HUES48 (cell line): ENCODE measurements around the gene DCTPP1.
"Not testable (repeated sequence)": the region's sequence is repeated elsewhere in the genome, so short reads cannot be mapped to it uniquely, and the experiment has no call there.

Source experiments
- H3K27ac ChIP-seq: one replicate; pipeline ENCODE4 v1.7.0; 2013; ENCODE audit warnings: low read depth, low read length, inconsistent platforms
- H3K27me3 ChIP-seq: 2 replicates; pipeline ENCODE4 v1.6.1; 2013; ENCODE audit warnings: mild to moderate bottlenecking, low read length; ENCODE audit not compliant: control insufficient read depth, insufficient read depth
- H3K36me3 ChIP-seq: 2 replicates; pipeline ENCODE4 v1.6.1; 2013; ENCODE audit warnings: low read length; ENCODE audit not compliant: control insufficient read depth, insufficient read depth
- H3K4me1 ChIP-seq: 2 replicates; pipeline ENCODE4 v1.6.1; 2013; ENCODE audit warnings: mild to moderate bottlenecking, low read length; ENCODE audit not compliant: control insufficient read depth, insufficient read depth
- H3K4me3 ChIP-seq: 2 replicates; pipeline ENCODE4 v1.5.1; 2013; ENCODE audit warnings: mild to moderate bottlenecking, low read depth, low read length
- H3K9ac ChIP-seq: 2 replicates; pipeline ENCODE4 v1.6.1; 2013; ENCODE audit warnings: mild to moderate bottlenecking, low read depth, low read length, moderate library complexity
- H3K9me3 ChIP-seq: 2 replicates; pipeline ENCODE4 v1.6.1; 2013; ENCODE audit warnings: low read length; ENCODE audit not compliant: control insufficient read depth, insufficient read depth

Gene DCTPP1

DNA sequence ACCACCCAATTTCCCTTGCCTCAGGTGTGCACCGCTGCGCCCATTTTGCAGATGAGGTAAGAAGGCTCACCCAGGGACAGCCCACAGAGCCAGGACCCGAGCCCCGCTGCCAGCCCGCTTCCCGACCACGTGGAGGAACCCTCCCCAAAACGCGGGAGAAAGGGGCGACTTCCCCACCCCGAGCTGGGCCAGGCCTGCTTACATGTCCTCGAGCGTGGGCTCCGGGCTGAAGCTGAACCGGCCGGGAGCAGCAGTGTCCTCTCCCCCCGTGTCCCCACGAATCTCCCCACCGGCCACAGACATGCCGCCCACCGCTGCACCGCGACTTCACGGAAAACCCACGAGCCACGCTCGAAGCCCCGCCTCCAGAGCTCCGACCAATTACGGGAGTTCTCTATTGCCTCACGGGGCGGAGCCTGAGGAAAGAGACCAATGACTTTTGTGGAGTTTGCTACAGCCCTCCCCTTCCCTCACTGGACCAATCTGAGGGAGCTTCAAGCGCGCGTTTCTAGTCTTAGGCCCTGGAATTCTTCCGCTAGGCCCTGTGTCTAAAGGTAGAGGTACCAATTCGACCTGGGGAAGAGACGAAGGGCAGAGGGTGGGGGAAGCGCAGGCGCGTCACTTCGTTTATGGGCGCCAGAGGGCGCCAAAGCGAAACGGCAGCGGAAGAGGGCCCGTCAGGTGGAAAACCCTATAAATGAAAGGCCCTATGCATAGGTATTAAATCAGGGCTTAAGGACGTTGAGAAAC lies at the start of gene DCTPP1:
Gene DCTPP1 (minus strand): TSS at position 353 of the 750 bp plus-strand sequence. CDS start 50 bp downstream, at position 303.
- peaks cover 5% of the 10 kb centered on the region; the same call in 1 of the 2 replicates for H3K4me1 ChIP-seq
- peak within 1 kb of the TSS; percentile 77 for H3K4me3 ChIP-seq
- peak within 1 kb of the TSS; percentile 39 for H3K9ac ChIP-seq
- peak within 1 kb of the TSS; percentile 16 for H3K27ac ChIP-seq
- no peaks in the 10 kb centered on the region for H3K27me3 ChIP-seq
- no peaks in the 10 kb centered on the region for H3K9me3 ChIP-seq
- H3K36me3 ChIP-seq: peaks cover 18% of the 10 kb centered on the region

DNA sequence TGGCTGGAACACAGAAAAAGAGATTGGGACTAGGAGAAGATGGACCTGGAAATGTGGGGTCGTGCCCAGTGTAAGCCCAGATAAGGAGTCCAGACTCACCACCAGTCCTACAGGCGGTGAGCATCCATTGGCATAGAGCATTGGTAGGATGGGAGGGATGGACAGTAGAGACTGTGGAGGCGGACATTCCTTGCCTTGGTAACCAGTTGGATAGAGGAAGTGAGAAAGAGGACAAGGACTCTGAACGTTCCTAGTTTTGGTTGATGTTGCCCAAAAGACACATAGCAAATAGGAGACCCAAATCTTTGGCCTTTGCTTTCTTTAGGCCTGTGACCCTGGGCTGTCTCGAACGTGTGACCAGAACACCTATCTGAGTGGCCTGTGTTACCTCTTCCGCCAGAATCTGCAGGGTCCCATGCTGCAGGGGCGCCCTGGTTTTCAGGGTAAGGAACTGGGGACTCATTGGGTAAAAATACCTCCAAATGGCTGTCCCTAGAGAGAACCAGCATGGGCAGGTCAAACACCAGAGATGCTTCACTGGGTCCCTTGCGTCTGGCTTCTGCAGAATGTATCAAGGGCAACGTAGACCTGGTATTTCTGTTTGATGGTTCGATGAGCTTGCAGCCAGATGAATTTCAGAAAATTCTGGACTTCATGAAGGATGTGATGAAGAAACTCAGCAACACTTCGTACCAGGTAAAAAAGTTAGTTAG lies 49.1 kb upstream of the DCTPP1 start:
- H3K27me3 ChIP-seq: no peaks in the 10 kb centered on the region
- no peak overlapping the region for H3K27ac ChIP-seq
- H3K36me3 ChIP-seq: no peaks in the 10 kb centered on the region

DNA sequence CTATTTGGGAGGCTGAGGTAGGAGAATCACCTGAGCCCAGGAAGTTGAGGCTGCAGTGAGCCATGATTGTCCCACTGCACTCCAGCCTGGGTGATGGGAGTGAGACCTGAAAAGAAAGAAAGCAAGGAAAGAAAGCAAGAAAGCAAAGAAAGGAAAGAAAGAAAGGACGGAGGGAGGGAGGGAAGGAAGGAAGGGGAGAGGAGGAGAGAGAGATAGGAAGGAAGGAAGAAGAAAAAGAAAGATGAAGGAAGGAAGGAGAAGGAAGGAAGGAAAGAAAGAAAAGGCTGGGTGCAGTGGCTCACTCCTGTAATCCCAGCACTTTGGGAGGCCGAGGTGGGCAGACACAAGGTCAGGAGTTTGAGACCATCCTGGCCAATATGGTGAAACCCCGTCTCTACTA lies 47.9 kb upstream of the DCTPP1 start:
- H3K4me3 ChIP-seq, H3K27ac ChIP-seq, H3K27me3 ChIP-seq, H3K9ac ChIP-seq, H3K36me3 ChIP-seq, H3K9me3 ChIP-seq, H3K4me1 ChIP-seq: not testable (repeated sequence)

More for the DNA sequence above, 49.1 kb upstream of the DCTPP1 start:
- Histone ChIP-seq H3K4me3 (no peak overlapping the region), H3K9me3 (no peaks in the 10 kb centered on the region), H3K9ac (no peak overlapping the region), H3K4me1 (no peaks in the 10 kb centered on the region)

DNA sequence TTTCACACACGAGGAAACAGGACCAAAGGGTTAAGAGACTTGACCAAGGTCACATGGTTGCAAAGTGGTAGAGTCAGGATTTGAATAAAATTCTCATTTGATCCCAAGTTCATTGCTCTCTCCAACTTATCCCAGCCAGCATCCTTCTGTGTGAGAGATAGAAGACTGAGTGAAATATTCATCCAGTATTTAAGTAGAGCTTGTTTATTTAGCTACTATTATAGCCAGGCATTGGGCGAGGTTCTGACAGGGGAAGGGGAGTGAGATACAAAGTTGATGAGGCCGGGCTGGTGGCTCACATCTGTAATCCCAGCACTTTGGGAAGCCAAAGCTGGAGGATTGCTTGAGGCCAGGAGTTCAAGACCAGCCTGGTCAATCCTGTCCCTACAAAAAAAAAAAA lies 47.2 kb upstream of the DCTPP1 start:
- no peaks in the 10 kb centered on the region for H3K9me3 ChIP-seq
- no peak overlapping the region for H3K9ac ChIP-seq
- H3K4me3 ChIP-seq: no peak overlapping the region
- H3K27me3 ChIP-seq: no peaks in the 10 kb centered on the region
- no peaks in the 10 kb centered on the region for H3K36me3 ChIP-seq
- no peaks in the 10 kb centered on the region for H3K4me1 ChIP-seq
- H3K27ac ChIP-seq: no peak overlapping the region

DNA sequence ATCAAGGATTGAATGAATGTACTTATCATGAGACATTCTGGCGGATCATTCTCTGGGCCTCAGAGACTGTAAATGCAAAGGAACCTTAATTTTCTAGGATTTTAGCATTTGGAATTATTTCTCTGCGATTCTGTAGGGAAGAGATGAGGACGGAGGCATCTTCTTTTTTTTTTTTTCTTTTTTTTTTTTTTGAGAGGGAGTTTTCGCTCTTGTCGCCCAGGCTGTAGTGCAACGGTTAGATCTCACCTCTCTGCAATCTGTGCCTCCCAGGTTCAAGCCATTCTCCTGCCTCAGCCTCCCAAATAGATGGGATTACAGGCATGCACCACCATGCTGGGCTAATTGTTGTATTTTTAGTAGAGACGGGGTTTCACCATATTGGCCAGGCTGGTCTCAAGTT lies 44.9 kb upstream of the DCTPP1 start:
- no peaks in the 10 kb centered on the region for H3K36me3 ChIP-seq
- H3K27me3 ChIP-seq: no peaks in the 10 kb centered on the region
- H3K9me3 ChIP-seq: no peaks in the 10 kb centered on the region
- no peak overlapping the region for H3K4me3 ChIP-seq
- no peak overlapping the region for H3K9ac ChIP-seq
- H3K27ac ChIP-seq: no peak overlapping the region
- no peaks in the 10 kb centered on the region for H3K4me1 ChIP-seq

DNA sequence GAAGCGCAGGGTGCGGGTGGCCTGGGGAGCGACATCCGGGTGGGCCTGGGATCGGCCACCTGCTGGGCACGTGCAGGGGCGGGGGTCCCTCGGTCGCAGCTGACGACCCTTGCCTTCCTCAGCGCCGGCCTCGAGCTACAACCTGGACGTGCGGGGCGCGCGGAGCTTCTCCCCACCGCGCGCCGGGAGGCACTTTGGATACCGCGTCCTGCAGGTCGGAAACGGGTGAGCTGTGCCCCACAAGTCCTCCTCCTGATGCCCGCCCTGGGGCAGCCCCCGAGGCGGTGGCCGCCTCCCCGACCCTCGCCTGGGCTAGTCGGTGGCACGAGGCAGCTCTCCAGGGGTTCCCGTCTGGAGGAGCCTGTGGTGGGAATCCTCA lies 44.2 kb upstream of the DCTPP1 start:
- no peak overlapping the region for H3K9ac ChIP-seq
- no peak overlapping the region for H3K4me3 ChIP-seq
- no peak overlapping the region for H3K27ac ChIP-seq

DNA sequence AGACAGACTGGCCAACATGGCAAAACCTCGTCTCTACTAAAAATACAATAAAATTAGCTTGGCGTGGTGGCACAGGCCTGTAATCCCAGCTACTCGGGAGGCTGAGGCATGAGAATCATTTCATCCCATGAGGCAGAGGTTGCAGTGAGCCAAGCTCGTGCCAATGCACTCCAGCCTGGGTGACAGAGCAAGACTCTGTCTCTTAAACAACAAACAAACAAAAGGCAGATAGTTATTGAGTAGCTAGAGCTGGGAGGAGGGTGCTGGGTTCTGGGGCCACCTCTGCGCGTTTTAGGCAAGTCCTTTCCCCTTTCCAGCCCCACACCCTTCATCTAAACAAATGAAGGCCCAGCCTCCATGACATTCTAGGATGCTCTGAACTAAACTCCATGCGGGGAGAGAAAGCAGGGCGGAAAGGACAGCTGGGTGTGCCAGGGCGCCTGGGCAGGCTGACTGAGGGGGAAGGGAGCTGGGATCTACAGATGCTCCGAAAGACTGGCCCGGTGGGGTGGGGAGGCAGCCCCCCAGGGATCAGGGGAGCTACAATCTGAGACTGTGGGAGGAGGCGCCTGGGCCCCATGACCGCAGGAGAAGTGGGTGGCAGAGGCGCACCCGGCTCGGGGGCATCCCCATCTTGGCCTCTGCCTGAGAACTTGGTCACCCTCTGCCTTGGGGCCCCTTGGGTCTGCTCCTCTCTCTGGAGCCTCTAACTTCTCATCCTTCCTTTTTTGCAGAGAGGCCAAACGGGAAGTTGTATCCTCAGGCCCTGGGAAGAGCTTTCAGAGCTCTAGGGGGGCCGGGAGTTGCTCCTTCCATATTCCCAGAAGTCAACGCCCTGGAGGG lies 43.6 kb upstream of the DCTPP1 start:
- Histone ChIP-seq H3K4me1 (no peaks in the 10 kb centered on the region), H3K9me3 (no peaks in the 10 kb centered on the region), H3K9ac (no peak overlapping the region), H3K27me3 (no peaks in the 10 kb centered on the region), H3K27ac (no peak overlapping the region), H3K4me3 (no peak overlapping the region), H3K36me3 (no peaks in the 10 kb centered on the region)

More for the DNA sequence above, 44.2 kb upstream of the DCTPP1 start:
- no peaks in the 10 kb centered on the region for H3K27me3 ChIP-seq
- no peaks in the 10 kb centered on the region for H3K36me3 ChIP-seq
- no peaks in the 10 kb centered on the region for H3K9me3 ChIP-seq
- no peaks in the 10 kb centered on the region for H3K4me1 ChIP-seq

DNA sequence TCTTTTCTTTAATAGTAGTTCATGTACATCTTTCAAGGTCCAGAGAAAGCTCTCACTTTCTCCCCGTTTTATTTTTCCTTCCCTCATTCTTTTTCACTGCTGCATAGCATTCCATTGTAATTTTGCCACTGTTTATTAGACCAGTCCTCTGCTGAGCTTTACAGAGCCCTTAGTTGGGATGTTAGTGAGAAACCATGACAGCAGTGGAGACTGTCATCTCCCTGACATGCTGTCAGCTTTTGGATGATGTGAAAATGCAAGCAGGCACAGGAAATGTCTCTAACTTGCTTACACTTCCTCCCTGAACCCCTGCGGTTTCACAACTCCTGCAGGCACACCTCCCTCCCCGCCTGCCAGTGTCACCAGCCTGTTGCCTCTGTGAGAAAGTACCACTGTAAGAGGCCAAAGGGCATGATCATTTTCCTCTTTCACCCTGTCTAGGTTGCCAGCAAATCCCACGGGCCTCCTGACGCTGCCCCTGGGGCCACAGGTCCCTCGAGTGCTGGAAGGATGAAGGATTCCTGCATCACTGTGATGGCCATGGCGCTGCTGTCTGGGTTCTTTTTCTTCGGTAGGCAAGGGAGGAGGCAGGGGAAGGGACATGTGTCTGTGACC lies 42.6 kb upstream of the DCTPP1 start, which contains the start of gene ITGAL:
Gene ITGAL (plus strand): TSS at position 415 of the 615 bp plus-strand sequence. CDS start 96 bp downstream, at position 511.
- Histone ChIP-seq H3K27me3 (no peaks in the 10 kb centered on the region), H3K4me1 (no peaks in the 10 kb centered on the region), H3K9ac (no peak within 1 kb of the TSS), H3K36me3 (no peaks in the 10 kb centered on the region), H3K4me3 (no peak within 1 kb of the TSS), H3K27ac (no peak within 1 kb of the TSS), H3K9me3 (no peaks in the 10 kb centered on the region)

DNA sequence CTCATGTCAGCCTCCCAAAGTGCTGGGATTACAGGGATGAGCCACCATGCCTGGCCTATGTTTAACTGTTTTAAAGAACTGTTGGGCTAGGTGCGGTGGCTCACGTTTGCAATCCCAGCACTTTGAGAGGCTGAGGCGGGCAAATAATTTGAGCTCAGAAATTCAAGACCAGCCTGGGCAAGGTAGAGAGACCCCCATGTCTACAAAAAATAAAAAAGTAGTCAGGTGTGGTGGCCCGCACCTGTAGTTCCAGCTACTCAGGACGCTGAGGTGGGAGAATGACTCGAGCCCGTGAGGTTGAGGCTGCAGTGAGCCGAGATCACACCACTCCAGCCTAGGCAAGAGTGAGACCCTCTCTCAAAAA lies 40.8 kb upstream of the DCTPP1 start:
- Histone ChIP-seq H3K4me3 (no peak overlapping the region), H3K36me3 (no peaks in the 10 kb centered on the region), H3K9me3 (no peaks in the 10 kb centered on the region), H3K4me1 (no peaks in the 10 kb centered on the region), H3K27ac (no peak overlapping the region), H3K9ac (no peak overlapping the region), H3K27me3 (no peaks in the 10 kb centered on the region)

DNA sequence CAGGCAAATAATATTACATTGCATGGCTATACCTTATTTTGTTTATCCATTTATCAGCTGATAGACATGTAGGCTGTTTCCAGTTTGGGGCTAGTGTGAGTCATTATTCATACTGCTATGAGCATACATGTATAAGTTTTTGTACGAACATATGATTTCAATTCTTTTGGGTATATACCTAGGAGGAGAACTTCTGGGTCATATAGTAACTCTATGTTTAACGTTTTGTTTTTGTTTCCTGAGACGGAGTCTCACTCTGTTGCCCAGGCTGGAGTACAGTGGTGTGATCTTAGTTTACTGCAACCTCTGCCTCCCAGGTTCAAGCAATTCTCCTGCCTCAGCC lies 40.3 kb upstream of the DCTPP1 start:
- no peak overlapping the region for H3K4me3 ChIP-seq
- no peak overlapping the region for H3K9ac ChIP-seq
- no peaks in the 10 kb centered on the region for H3K27me3 ChIP-seq
- no peaks in the 10 kb centered on the region for H3K4me1 ChIP-seq
- no peak overlapping the region for H3K27ac ChIP-seq
- no peaks in the 10 kb centered on the region for H3K9me3 ChIP-seq
- H3K36me3 ChIP-seq: no peaks in the 10 kb centered on the region
